ENCODE measurements around the gene KLHDC8B.

GRCh38 chr3:49199900-49200281 is 28.5 kb downstream of the KLHDC8B start:
- TF ChIP-seq POLR2A (IDR thresholded peaks at IDR 0.05; ENCODE audit: low read depth) (no peak), POLR2AphosphoS5 (IDR thresholded peaks at IDR 0.05) (peak in 1 of 2 donors; percentile 14)
